ENCODE measurements around the gene RASGRP2. TPM values are rescaled to one million over a fixed set of nuclear protein-coding genes. Genes with fewer than 3 reads are reported as not detected.

Gene RASGRP2
- total RNA-seq, 1 experiment from 2014 or later: not detected

- intact Hi-C loops (cut with micrococcal nuclease): no loop called here
- Mint-ChIP-seq H3K27ac (ENCODE audit: low read depth, unreplicated experiment) (peak within 1 kb of the TSS; percentile 64), H3K4me1 (ENCODE audit: insufficient read depth, unreplicated experiment) (no peaks in the 10 kb centered on the region), H3K9me3 (ENCODE audit: unreplicated experiment) (no peaks in the 10 kb centered on the region), H3K4me3 (ENCODE audit: unreplicated experiment) (no peak within 1 kb of the TSS), H3K36me3 (ENCODE audit: insufficient read depth, unreplicated experiment) (peaks cover 30% of the 10 kb centered on the region), H3K27me3 (ENCODE audit: insufficient read depth, unreplicated experiment) (no peaks in the 10 kb centered on the region)
- no TSS peak for BruUV-seq (replicated peaks)
- no peak for DNase-seq (ENCODE audit: unreplicated experiment)
- CTCF ChIA-PET: interaction anchor here (0.5 to 1.8 kb wide), 5 partner anchors 11 to 310 kb away, joined by 3 to 5 read pairs (median 3); no protein-coding TSS in a partner anchor
- POLR2A ChIA-PET: interaction anchor here (0.9 to 6.8 kb wide), 2 partner anchors 15 to 82 kb away, joined by 4 to 86 read pairs; partner anchors contain the start of gene SF1
- no peak for TF ChIP-seq CTCF (IDR thresholded peaks at IDR 0.05; ENCODE audit: unreplicated experiment)
Observed at GRCh38 chr11:64759722-64760719, 16.1 kb upstream of the RASGRP2 start, which contains the start of gene PYGM. Gene PYGM (minus strand): TSS chr11:64759974. CDS start chr11:64759898, 76 bp downstream.

- POLR2A ChIA-PET: interaction anchor here (6.8 kb wide), 1 partner anchor 16 kb away, joined by 86 read pairs; the partner anchor contains the start of gene SF1
- BruUV-seq (replicated peaks): no TSS peak
Observed at GRCh38 chr11:64759131-64759721, 15.3 kb upstream of the RASGRP2 start.

GRCh38 chr11:64758330-64759079 lies 14.6 kb upstream of the RASGRP2 start:
- no TSS peak for BruUV-seq (replicated peaks)
- H3K4me3 Mint-ChIP-seq (ENCODE audit: unreplicated experiment): no peak overlapping the region
- ChIA-PET POLR2A (interaction anchor here (1.1 kb wide), 1 partner anchor 17 kb away, joined by 3 read pairs; no protein-coding TSS in a partner anchor), CTCF (no interaction called here)
- no peaks in the 10 kb centered on the region for H3K27me3 Mint-ChIP-seq (ENCODE audit: insufficient read depth, unreplicated experiment)
- TF ChIP-seq CTCF (IDR thresholded peaks at IDR 0.05; ENCODE audit: unreplicated experiment): no peak
- H3K4me1 Mint-ChIP-seq (ENCODE audit: insufficient read depth, unreplicated experiment): no peaks in the 10 kb centered on the region
- no peak overlapping the region for H3K27ac Mint-ChIP-seq (ENCODE audit: low read depth, unreplicated experiment)
- no peak for DNase-seq (ENCODE audit: unreplicated experiment)
- intact Hi-C loops (cut with micrococcal nuclease): no loop called here
- H3K36me3 Mint-ChIP-seq (ENCODE audit: insufficient read depth, unreplicated experiment): peaks cover 15% of the 10 kb centered on the region
- no peaks in the 10 kb centered on the region for H3K9me3 Mint-ChIP-seq (ENCODE audit: unreplicated experiment)

More at GRCh38 chr11:64759131-64759721, 15.3 kb upstream of the RASGRP2 start:
- no peak overlapping the region for H3K27ac Mint-ChIP-seq (ENCODE audit: low read depth, unreplicated experiment)
- TF ChIP-seq CTCF (IDR thresholded peaks at IDR 0.05; ENCODE audit: unreplicated experiment): no peak
- CTCF ChIA-PET: interaction anchor here (0.5 to 0.9 kb wide), 2 partner anchors 10 to 309 kb away, joined by 3 read pairs; no protein-coding TSS in a partner anchor
- H3K36me3 Mint-ChIP-seq (ENCODE audit: insufficient read depth, unreplicated experiment): peaks cover 22% of the 10 kb centered on the region
- intact Hi-C loops (cut with micrococcal nuclease): no loop called here
- no peaks in the 10 kb centered on the region for H3K4me1 Mint-ChIP-seq (ENCODE audit: insufficient read depth, unreplicated experiment)
- no peak overlapping the region for H3K4me3 Mint-ChIP-seq (ENCODE audit: unreplicated experiment)
- H3K9me3 Mint-ChIP-seq (ENCODE audit: unreplicated experiment): no peaks in the 10 kb centered on the region
- H3K27me3 Mint-ChIP-seq (ENCODE audit: insufficient read depth, unreplicated experiment): no peaks in the 10 kb centered on the region
- DNase-seq (ENCODE audit: unreplicated experiment): no peak

Measured in MCF 10A (cell line).